ENCODE results near the gene MEGF9. TPM values are rescaled to one million over a fixed set of nuclear protein-coding genes. Genes with fewer than 3 reads are reported as not detected.

Gene MEGF9
- total and polyA plus RNA-seq, 2 experiments from 2014 or later = 10.3 to 27.4 TPM

- Histone ChIP-seq H3K9me3 (ENCODE audit: low read depth) (no peaks in the 10 kb centered on the region), H3K36me3 (replicated peaks; ENCODE audit: insufficient read depth, low read depth) (no peaks in the 10 kb centered on the region), H4K20me1 (ENCODE audit: insufficient read depth, poor library complexity, severe bottlenecking) (no peaks in the 10 kb centered on the region), H3K4me1 (ENCODE audit: insufficient read depth) (peaks cover 28% of the 10 kb centered on the region), H3K79me2 (no peaks in the 10 kb centered on the region), H3K4me3 (no peak overlapping the region), H2AFZ (no peak overlapping the region), H3K4me2 (no peak overlapping the region), H3K27me3 (no peaks in the 10 kb centered on the region), H3K27ac (peak overlapping the region; percentile 70), H3K9me2 (replicated peaks; ENCODE audit: insufficient read depth) (no peaks in the 10 kb centered on the region)
- DNase-seq (ENCODE audit: low spot score) = no peak
- WGBS (ENCODE audit: low lambda C conversion rate, missing lambda C conversion rate) = 57% methylated on average over 2 of the region's 2 CpGs
- TF ChIP-seq EZH2phosphoT487 (IDR thresholded peaks at IDR 0.05; ENCODE audit: low read depth, severe bottlenecking, unreplicated experiment) (no peak), EZH2 (IDR thresholded peaks at IDR 0.05; ENCODE audit: borderline replicate concordance) (no peak)
- TF ChIP-seq, protein P1, sequence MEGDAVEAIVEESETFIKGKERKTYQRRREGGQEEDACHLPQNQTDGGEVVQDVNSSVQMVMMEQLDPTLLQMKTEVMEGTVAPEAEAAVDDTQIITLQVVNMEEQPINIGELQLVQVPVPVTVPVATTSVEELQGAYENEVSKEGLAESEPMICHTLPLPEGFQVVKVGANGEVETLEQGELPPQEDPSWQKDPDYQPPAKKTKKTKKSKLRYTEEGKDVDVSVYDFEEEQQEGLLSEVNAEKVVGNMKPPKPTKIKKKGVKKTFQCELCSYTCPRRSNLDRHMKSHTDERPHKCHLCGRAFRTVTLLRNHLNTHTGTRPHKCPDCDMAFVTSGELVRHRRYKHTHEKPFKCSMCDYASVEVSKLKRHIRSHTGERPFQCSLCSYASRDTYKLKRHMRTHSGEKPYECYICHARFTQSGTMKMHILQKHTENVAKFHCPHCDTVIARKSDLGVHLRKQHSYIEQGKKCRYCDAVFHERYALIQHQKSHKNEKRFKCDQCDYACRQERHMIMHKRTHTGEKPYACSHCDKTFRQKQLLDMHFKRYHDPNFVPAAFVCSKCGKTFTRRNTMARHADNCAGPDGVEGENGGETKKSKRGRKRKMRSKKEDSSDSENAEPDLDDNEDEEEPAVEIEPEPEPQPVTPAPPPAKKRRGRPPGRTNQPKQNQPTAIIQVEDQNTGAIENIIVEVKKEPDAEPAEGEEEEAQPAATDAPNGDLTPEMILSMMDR (IDR thresholded peaks at IDR 0.05; ENCODE audit: poor library complexity) = no peak
These were observed 20.5 kb upstream of the MEGF9 start for GRCh38 chr9:120734607-120735410.

DNA sequence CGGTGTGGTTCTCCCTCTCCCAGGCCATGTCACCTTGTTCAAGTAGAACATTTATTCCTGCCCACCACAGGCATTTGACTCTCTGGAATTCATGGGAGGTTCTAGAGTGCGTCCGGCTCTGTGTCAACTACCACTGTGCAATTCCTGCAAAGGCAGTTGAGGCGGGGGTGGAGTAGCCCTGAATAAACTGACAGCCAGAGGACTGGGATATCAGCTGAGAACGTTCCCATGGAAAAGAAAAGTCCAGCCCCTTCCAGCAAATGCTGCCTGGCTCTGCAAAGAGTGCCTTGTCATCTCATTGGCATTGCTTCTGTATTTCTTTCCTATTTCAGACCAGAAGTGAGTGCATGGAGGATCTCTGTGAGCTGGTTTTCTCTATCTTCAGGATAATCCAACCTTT, 18.9 kb upstream of the MEGF9 start:
- 59% methylated on average over 5 of the region's 5 CpGs for WGBS (ENCODE audit: low lambda C conversion rate, missing lambda C conversion rate)
- Histone ChIP-seq H3K79me2 (no peaks in the 10 kb centered on the region), H2AFZ (no peak overlapping the region), H3K9me2 (replicated peaks; ENCODE audit: insufficient read depth) (no peaks in the 10 kb centered on the region), H3K4me2 (no peak overlapping the region), H3K27ac (peak overlapping the region; percentile 44), H3K9me3 (ENCODE audit: low read depth) (no peaks in the 10 kb centered on the region), H4K20me1 (ENCODE audit: insufficient read depth, poor library complexity, severe bottlenecking) (no peaks in the 10 kb centered on the region), H3K27me3 (no peaks in the 10 kb centered on the region), H3K36me3 (replicated peaks; ENCODE audit: insufficient read depth, low read depth) (no peaks in the 10 kb centered on the region), H3K4me3 (no peak overlapping the region), H3K4me1 (ENCODE audit: insufficient read depth) (peaks cover 28% of the 10 kb centered on the region)
- peak; percentile 74 for DNase-seq (ENCODE audit: low spot score)
- TF ChIP-seq EZH2phosphoT487 (IDR thresholded peaks at IDR 0.05; ENCODE audit: low read depth, severe bottlenecking, unreplicated experiment) (no peak), EZH2 (IDR thresholded peaks at IDR 0.05; ENCODE audit: borderline replicate concordance) (no peak)
- TF ChIP-seq, protein P1 (IDR thresholded peaks at IDR 0.05; ENCODE audit: poor library complexity) = no peak

GRCh38 chr9:120730654-120731514, 16.6 kb upstream of the MEGF9 start:
- TF ChIP-seq EZH2phosphoT487 (IDR thresholded peaks at IDR 0.05; ENCODE audit: low read depth, severe bottlenecking, unreplicated experiment) (no peak), EZH2 (IDR thresholded peaks at IDR 0.05; ENCODE audit: borderline replicate concordance) (no peak)
- TF ChIP-seq, protein P1 (IDR thresholded peaks at IDR 0.05; ENCODE audit: poor library complexity) = no peak
- Histone ChIP-seq H3K9me2 (replicated peaks; ENCODE audit: insufficient read depth) (no peaks in the 10 kb centered on the region), H3K27me3 (no peaks in the 10 kb centered on the region), H3K4me1 (ENCODE audit: insufficient read depth) (peaks cover 26% of the 10 kb centered on the region), H3K4me2 (no peak overlapping the region), H4K20me1 (ENCODE audit: insufficient read depth, poor library complexity, severe bottlenecking) (no peaks in the 10 kb centered on the region), H2AFZ (no peak overlapping the region), H3K79me2 (no peaks in the 10 kb centered on the region), H3K9me3 (ENCODE audit: low read depth) (no peaks in the 10 kb centered on the region), H3K36me3 (replicated peaks; ENCODE audit: insufficient read depth, low read depth) (no peaks in the 10 kb centered on the region), H3K4me3 (no peak overlapping the region), H3K27ac (peak overlapping the region; percentile 60)
- 76% methylated on average over 7 of the region's 7 CpGs for WGBS (ENCODE audit: low lambda C conversion rate, missing lambda C conversion rate)
- DNase-seq (ENCODE audit: low spot score) = peak; percentile 73
